DLD1 (cell line): ENCODE results near the gene MPIG6B.

Source experiments
- in situ Hi-C: cut with HindIII; loops from 2 replicates; pipeline ENCODE4 v1.10.0; 2017; ENCODE audit warnings: low sequenced_read_pairs

The MPIG6B gene

GRCh38 chr6:31723245-31723979 lies at the start of gene MPIG6B:
TSS of gene MPIG6B (plus strand) at chr6:31723373. CDS start at chr6:31723384, 11 bp downstream.
- in situ Hi-C loops: no loop called here

GRCh38 chr6:31676322-31676903 lies 46.8 kb upstream of the MPIG6B start:
- in situ Hi-C loops: no loop called here

GRCh38 chr6:31676904-31677303 lies 46.3 kb upstream of the MPIG6B start:
- in situ Hi-C loops: no loop called here

GRCh38 chr6:31677955-31678354 lies 45.2 kb upstream of the MPIG6B start:
- in situ Hi-C loops: no loop called here

- in situ Hi-C loops: no loop called here
Observed at GRCh38 chr6:31680226-31681134, 42.7 kb upstream of the MPIG6B start, which contains the start of gene LY6G5C. TSS of gene LY6G5C (minus strand) at chr6:31681067. CDS start at chr6:31680373, 694 bp downstream.

- in situ Hi-C loops: no loop called here
Observed at GRCh38 chr6:31681135-31681671, 42.0 kb upstream of the MPIG6B start.

- in situ Hi-C loops: no loop called here
Observed at GRCh38 chr6:31683591-31683990, 39.6 kb upstream of the MPIG6B start.

- in situ Hi-C loops: no loop called here
Observed at GRCh38 chr6:31686483-31686882, 36.7 kb upstream of the MPIG6B start.

- in situ Hi-C loops: no loop called here
Observed at GRCh38 chr6:31687321-31687720, 35.9 kb upstream of the MPIG6B start.

- in situ Hi-C loops: no loop called here
Observed at GRCh38 chr6:31687860-31688693, 35.1 kb upstream of the MPIG6B start.

GRCh38 chr6:31689249-31690110 lies 33.7 kb upstream of the MPIG6B start:
- in situ Hi-C loops: loop anchor here (5.0 kb wide), 1 partner anchor 43 kb away; no protein-coding TSS in a partner anchor

GRCh38 chr6:31690231-31691077 lies 32.7 kb upstream of the MPIG6B start:
- in situ Hi-C loops: loop anchor here (5.0 kb wide), 1 partner anchor 42 kb away; no protein-coding TSS in a partner anchor

GRCh38 chr6:31691078-31691463 lies 32.1 kb upstream of the MPIG6B start:
- in situ Hi-C loops: loop anchor here (5.0 kb wide), 1 partner anchor 41 kb away; no protein-coding TSS in a partner anchor

GRCh38 chr6:31691564-31692108 lies 31.5 kb upstream of the MPIG6B start:
- in situ Hi-C loops: loop anchor here (5.0 kb wide), 1 partner anchor 41 kb away; no protein-coding TSS in a partner anchor

- in situ Hi-C loops: loop anchor here (5.0 kb wide), 1 partner anchor 40 kb away; no protein-coding TSS in a partner anchor
Observed at GRCh38 chr6:31692353-31692752, 30.8 kb upstream of the MPIG6B start.

GRCh38 chr6:31692886-31693285 lies 30.3 kb upstream of the MPIG6B start:
- in situ Hi-C loops: loop anchor here (5.0 kb wide), 1 partner anchor 39 kb away; no protein-coding TSS in a partner anchor

- in situ Hi-C loops: loop anchor here (5.0 kb wide), 1 partner anchor 39 kb away; no protein-coding TSS in a partner anchor
Observed at GRCh38 chr6:31693535-31693934, 29.6 kb upstream of the MPIG6B start.

GRCh38 chr6:31697555-31697954 lies 25.6 kb upstream of the MPIG6B start:
- in situ Hi-C loops: no loop called here
